GM19099 (cell line): Measurements from ENCODE around the gene SRP54.
A peak's percentile ranks its signal among the peaks of the same experiment; 100 is the strongest.

Source experiments
- POLR2A ChIP-seq: IDR thresholded peaks from 3 replicates; pipeline ENCODE4 v1.6.1; 2011; ENCODE audit warnings: low read depth; ENCODE audit not compliant: insufficient read length; ENCODE audit errors: extremely low read depth

Gene SRP54

GRCh38 chr14:35032562-35032961, 49.8 kb downstream of the SRP54 start:
- TF ChIP-seq POLR2A, result no peak

DNA sequence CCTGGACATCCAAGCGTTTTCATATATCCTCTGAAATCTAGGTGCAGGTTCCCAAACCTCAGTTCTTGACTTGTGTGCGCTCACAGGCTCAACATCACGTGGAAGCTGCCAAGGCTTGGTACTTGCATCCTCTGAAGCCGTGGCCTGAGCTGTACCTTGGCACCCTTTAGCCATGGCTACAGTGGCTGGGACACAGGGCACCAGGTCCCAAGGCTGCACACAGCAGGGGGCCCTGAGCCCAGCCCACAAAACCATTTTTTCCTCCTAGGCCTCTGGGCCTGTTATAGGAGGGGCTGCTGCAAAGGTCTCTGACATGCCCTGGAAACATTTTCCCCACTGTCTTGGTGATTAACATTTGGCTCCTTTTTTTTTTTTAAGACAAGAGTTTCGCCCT, 51.6 kb downstream of the SRP54 start:
- TF ChIP-seq POLR2A, result no peak

- TF ChIP-seq POLR2A, result no peak
These were observed 59.8 kb downstream of the SRP54 start for GRCh38 chr14:35042632-35043031.

GRCh38 chr14:35043046-35043445, 60.3 kb downstream of the SRP54 start:
- no peak for TF ChIP-seq POLR2A

DNA sequence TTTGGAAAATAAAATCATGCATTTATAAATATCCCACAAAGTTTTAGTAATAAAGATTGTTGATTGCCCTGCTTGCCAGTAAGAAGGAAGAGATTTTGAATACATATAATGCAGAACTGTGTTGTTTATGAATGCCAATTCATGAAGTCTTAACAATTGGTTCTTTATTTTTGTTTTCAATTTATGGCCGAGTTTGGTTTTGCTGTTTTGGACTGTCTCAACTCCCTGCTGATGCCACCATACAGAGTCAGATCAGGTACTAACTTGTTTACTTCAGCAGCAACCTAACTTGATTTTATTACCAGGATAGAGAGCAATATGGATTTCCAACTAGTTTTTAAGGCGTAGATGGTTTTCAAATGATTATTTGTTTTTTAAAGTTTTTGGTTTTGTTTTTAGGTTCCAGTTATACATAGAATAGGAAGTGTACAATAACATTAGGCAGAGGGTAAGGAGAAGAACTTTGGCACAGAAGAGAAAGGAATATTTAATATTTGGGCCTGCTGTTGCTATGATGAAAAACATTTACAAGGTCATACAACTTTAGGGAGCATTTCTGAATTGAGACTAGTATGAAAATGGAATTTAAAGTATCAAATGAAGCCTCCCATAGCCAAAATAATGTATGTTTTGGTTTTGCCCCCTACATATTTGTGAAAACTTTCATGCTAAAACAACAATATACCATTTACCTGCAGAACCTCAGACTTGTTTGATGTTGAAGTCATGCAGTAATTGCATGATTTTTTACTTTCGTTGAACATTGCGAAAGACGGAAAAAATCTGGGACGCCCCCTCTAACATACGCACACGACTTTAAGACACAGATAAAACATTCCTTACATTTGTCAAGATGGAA, 62.4 kb downstream of the SRP54 start:
- TF ChIP-seq POLR2A, result no peak

DNA sequence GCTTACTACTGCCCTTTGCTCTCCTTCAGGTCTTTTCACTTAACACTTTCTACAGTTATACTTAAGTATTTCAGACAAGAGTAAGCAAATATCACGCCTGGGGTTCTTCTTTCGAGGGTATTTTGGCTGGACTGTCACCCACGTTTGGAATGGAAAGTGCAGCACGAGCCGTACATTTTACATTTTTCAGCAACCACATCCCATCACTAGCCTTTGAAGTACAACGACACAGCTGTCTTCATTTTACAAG, 62.9 kb downstream of the SRP54 start:
- no peak for TF ChIP-seq POLR2A

GRCh38 chr14:35046048-35046750, 63.4 kb downstream of the SRP54 start, which contains the start of gene FAM177A1:
Gene FAM177A1, plus strand, starts transcription at chr14:35046272. Its CDS starts 192 bp downstream, at chr14:35046464.
- peak; percentile 89 for TF ChIP-seq POLR2A

GRCh38 chr14:35046751-35047536, 64.2 kb downstream of the SRP54 start:
- no peak for TF ChIP-seq POLR2A

DNA sequence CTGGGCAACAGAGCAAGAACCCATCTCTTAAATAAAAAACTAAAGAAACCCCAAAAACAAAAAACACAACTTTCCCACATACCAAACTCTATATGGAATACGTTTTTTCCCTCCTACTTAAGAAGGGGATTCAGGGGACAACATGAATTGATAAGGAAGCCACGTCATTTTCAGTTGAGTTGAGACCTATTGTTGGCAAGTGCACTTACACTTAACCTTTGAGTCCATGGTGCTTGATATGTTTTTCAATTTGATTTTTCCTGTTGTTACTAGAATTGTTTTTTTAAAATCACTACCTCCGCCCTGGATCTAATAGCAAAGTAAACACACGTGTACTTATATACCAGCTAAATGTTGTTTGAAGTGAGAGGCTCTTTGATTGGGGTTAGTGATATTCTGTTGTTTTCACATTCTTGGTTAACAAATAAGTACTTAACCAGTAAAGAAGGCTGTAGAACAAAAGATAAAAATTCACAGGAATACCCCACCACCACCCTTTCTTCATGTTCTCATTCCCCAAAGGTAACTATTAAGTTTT, 65.3 kb downstream of the SRP54 start:
- no peak for TF ChIP-seq POLR2A

DNA sequence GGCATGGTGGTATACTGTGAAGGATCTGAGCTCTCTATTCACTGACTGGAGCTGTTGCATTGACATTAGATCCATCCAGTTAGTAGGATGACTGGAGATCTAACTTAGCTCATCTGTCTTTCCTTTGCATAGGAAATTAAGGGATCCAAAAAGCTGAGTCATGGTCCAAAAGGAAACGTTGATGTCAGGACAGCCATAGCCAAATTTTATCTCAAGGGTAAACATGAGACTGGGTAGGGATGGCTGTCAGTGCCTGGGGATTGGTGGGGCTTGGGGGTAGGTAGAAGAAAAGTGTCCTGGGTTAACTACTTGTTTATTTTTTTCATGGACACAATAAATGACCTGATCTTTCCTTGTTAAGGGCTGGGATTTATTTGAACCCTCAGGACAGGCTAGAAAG, 67.9 kb downstream of the SRP54 start:
- no peak for TF ChIP-seq POLR2A

DNA sequence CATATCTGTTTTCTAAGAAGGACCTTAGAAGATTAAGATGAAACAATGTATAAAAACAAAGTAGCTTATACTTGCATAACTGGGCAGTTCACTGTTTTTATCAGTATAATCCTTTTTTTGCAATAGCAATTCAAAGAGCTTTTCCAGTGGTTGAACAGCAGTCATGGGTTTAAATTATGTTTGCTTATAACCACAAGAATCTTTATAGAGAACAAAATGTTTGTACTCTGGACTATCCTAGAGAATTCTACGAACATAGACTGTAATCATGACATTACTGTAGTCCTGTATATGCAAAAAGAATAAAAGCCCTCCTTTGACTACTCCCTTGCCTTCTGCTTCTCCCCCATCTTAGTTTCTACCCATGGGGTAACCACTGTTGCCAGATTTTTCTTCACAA, 69.0 kb downstream of the SRP54 start:
- TF ChIP-seq POLR2A, result no peak

DNA sequence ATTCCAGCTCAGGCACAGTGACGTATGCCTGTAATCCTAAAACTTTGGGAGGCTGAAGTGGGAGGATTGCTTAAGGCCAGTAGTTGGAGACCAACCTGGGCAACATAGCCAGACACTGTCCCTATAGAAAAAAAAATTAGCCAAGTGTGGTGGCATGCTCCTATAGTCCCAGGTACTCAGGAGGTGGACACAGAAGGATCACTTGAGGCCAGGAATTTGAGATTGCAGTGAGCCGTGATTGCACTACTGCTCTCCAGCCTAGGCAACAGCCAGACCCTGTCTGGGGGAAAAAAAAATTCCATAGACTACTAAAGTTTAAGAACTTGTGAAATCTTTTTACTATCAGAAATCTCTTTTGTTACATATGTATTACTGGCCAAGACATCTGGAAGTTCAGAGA, 69.8 kb downstream of the SRP54 start:
- TF ChIP-seq POLR2A, result no peak

- no peak for TF ChIP-seq POLR2A
These were observed 85.6 kb downstream of the SRP54 start for GRCh38 chr14:35068238-35069012.

GRCh38 chr14:35072226-35072625, 89.4 kb downstream of the SRP54 start:
- no peak for TF ChIP-seq POLR2A

DNA sequence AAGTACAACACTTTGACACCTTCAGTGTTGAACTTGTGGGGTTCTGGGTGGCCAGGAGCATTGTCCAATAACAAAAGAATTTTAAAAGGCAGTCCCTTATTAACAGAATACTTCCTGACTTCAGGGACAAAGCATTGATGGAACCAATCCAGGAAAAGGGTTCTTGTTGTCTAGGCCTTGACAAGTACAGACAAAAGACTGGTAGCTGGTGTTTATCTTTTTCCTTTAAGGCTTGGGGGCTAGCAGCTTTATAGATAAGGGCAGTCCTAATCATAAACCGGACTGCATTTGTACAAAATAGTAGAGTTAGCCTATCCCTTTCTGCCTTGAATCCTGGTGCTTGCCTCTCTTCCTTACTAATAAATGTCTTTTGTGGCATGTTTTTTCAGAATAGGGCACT, 90.7 kb downstream of the SRP54 start:
- no peak for TF ChIP-seq POLR2A

DNA sequence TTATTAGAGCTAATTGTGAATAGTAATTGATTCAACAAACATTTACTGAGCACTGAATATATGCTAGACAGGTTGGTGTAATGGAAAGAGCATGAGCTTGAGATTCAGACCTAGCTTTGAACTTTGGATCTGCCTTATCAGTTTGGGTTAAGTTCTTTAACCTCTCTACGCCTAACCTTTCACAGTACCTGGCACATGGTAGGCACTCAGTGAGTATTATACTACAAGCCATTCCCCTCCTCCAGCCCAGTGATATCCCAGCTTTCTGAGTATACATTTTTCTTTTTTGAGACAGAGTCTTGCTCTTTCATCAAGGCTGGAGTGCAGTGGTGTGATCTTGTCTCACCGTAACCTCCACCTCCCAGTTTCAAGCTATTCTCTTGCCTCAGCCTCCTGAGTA, 95.3 kb downstream of the SRP54 start:
- TF ChIP-seq POLR2A, result no peak
